Inferior parietal cortex (tissue), 1 donor: Measurements from ENCODE around the gene SPOCK3.
A peak's percentile ranks its signal among the peaks of the same experiment; 100 is the strongest.
"Not testable (repeated sequence)": the region's sequence is repeated elsewhere in the genome, so short reads cannot be mapped to it uniquely, and the experiment has no call there.

Experiments
- DNase-seq: peaks from one replicate; pipeline ENCODE4 v3.0.0-alpha.2; 2016; ENCODE audit errors: extremely low spot score

SPOCK3 gene

GRCh38 chr4:167035390-167035789 lies 198.9 kb downstream of the SPOCK3 start:
- no peak for DNase-seq

DNA sequence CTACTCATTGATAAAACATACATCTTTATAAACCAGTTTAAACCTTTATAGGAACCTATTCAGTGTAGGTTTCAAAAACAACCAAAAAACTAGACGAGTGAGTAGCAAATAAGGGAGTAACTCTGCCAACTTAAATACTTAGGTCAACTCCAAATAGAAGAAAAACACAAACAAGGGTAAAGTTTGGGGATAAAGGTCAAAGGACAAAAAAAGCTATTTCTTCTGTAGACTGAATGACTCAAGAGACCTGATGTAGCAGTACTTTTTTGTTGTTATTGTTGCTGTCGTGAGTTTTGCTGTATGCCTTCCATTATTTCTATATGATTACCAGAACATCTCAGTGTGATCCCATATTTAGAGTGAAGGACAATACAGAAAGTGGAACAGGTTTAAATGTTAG lies 199.3 kb downstream of the SPOCK3 start:
- no peak for DNase-seq

DNA sequence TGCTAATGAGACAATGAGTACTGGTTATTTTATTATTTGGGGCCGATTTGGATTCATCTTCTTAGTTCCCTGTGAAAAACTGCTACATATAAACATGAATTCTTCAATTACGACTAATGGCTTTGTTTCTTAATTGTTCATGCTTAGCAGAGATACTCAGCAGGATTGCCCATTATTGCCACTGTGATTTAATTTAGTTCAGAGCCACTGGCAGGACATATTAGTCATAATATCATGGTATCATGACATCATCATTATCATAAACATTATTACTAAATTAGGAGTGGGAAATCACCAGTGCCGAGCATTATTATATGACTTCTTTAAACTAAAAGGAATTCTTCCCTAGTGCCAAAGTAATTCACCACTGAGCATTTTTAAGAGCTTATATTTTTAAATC lies 201.4 kb downstream of the SPOCK3 start:
- DNase-seq: no peak

GRCh38 chr4:167031534-167032156 lies 202.6 kb downstream of the SPOCK3 start:
- DNase-seq: no peak

- no peak for DNase-seq
Measured at GRCh38 chr4:167028976-167029375, 205.3 kb downstream of the SPOCK3 start.

- no peak for DNase-seq
Measured at GRCh38 chr4:167025670-167026069, 208.6 kb downstream of the SPOCK3 start.

GRCh38 chr4:167023364-167023925 lies 210.8 kb downstream of the SPOCK3 start:
- DNase-seq: no peak

GRCh38 chr4:167021545-167022155 lies 212.6 kb downstream of the SPOCK3 start:
- peak; percentile 94 for DNase-seq

- DNase-seq: no peak
Measured at GRCh38 chr4:167020410-167020809, 213.9 kb downstream of the SPOCK3 start.

DNA sequence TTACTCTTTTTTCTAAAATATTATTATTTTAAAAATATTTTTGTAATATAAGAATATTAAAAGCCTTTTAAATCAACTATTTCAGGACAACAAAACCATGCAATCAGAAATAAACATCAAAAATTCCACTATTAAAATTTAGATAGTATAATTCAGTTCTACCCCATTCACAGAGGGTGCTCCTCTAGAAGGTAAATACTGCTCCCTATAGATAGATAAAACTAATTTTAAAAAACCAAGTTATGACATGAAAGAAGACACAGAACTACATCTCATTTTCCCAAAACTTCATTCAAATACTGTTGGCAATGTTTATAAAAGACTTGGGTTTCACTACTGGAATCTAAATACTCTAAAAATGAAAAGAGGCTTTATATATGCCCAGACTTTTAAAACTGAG lies 219.3 kb downstream of the SPOCK3 start:
- no peak for DNase-seq

DNA sequence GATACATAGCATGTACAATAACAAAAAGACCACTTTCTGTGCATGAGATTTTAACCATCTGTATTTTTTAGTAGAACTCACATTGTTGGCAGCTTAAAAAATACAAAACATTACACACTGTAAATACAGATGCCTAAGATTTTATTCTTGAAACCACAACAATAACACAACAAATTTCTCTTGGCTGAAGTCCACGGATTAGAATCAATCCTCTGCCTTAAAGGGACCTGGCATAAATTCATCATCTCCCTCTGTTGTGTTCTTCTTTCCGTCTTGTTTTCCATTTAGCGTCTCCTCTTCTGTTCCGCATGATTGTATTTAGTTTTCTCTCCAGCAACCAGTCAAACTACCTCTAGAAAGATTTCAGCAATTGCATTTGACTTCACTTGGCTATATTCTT lies 231.0 kb downstream of the SPOCK3 start:
- no peak for DNase-seq

GRCh38 chr4:167000141-167000852 lies 234.0 kb downstream of the SPOCK3 start:
- DNase-seq: no peak

DNA sequence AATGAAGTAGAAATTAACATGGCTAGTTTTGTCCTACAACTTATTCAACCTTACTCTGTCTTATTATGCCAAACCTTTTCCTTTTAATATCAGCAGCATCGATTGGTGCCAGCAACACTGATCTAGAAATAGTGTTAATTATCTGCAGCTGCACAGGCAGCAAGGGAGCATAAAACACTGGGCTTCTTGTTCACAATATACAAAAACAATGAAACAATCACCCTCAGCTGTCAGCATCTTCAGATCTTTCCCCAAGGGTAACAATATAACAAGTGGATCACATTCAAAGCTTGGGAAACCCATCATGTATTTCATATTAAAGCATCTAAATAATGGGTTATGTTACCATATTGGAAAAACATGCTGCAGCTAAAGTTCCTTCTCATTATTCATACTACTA lies 238.1 kb downstream of the SPOCK3 start:
- DNase-seq: peak; percentile 71

DNA sequence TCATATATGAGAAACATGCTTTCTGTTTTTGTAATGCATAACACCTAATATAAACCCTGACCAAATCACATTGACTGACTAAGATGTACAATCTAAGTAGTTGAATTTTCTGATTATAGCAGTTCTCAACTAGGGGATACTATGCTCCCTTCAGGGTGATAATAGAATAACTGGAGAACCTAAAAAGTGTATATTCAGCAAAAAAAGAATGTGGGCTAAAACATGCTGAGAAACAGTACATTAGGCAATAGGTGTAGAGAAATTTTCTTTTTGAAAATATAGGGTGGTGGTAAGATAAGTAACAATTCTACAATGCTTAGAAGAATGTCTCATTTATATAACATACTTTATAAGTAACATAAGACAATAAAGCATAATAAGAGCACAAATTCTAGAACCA lies 239.6 kb downstream of the SPOCK3 start:
- DNase-seq: no peak

DNA sequence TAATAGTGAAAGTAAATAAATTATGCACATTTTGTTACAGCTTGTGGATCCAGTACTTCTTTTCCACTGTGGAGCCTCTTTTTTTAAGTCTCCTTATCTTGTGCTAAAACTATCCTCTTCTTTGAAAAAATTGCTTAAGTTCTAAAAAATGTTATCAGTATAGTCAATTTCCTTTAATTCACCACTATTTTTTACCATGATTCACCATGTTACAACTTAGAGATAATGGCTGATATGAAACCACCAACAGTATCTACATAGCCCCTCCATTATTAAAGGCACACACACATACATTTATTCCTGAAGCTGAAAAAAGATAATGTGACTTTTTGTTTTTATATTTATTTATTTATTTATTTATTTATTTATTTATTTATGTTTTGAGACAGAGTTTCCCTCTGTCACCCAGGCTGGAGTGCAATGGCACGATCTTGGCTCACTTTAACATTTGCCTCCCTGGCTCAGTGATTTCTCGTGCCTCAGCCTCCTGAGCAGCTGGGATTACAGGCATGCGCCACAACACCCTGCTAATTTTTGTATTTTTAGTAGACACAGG lies 243.2 kb downstream of the SPOCK3 start:
- DNase-seq: no peak

DNA sequence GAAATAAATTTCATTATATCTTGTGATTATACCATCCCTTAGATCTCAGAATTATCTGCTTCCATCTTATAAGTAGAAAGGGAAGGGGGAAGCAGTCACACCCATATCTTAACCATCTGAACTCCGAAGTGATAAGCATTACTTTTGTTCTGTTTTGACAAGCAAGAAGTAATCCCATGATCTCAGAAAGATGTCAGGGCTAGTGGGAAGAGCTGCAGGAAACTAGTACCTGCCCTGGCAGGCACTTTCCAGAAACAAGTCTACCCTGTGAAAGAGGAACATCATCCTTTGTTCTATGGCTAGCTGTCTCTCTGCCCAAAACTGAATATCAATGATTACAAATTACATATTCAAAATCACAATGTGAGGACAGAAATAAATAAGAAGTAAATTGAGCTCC lies 244.4 kb downstream of the SPOCK3 start:
- no peak for DNase-seq

DNA sequence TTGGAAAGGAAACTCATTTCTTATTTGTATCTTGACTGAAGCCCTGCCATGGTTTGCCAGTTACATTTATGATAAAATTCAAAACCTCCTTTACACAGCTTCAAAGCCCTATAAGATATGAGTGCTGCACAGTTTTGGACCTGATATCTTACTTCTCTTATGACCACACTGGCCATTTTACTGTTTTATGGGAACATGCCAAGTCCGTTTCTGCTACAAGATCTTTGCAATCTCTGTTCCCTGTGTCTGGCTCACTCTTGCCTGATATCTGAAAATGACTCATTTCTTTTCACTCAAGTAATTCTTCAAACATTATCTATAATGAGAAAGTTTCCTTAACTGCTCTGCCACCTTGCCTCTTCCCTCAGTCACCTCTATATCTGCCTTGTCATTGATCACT lies 247.3 kb downstream of the SPOCK3 start:
- no peak for DNase-seq

DNA sequence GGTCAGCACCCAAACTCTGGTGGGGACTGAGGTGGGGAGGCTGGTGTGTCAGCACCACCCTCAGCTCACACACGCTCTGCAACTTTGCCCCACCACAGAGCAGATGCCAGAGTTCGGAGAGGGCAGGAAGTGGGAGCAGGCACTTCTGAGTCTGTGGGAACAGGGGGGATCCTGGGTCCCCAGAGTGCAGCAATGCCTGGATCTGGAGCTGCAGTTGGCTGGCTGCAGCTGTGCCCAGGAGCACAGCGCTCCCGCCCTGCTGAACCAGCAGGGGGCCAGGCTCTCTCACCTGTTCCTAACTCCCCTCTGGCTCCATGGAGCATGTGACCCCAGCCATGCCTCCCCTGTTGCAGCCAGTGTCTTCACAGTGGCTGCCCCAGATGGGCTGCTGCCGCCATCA lies 252.4 kb downstream of the SPOCK3 start:
- no peak for DNase-seq

DNA sequence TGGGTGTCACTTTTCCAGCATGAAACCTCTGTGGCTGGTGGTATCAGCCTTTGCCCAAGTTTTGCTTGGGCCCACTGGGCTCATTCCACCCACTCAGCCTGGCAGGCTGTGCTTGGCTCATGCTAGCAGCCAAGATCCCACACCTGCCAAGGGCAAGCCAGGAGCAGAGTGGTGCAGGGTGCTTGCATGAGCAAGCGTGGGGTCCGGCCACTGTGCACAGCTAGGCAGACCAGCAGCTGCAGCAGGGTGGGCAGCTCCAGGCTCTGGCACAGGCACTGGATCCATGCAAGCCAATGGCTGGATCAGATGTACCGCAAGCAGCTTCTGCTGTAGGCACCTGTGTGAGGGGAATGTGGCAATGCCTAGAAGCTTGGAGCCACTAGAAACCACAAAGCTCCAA lies 253.9 kb downstream of the SPOCK3 start:
- no peak for DNase-seq

GRCh38 chr4:166977596-166977995 lies 256.7 kb downstream of the SPOCK3 start:
- DNase-seq: no peak

DNA sequence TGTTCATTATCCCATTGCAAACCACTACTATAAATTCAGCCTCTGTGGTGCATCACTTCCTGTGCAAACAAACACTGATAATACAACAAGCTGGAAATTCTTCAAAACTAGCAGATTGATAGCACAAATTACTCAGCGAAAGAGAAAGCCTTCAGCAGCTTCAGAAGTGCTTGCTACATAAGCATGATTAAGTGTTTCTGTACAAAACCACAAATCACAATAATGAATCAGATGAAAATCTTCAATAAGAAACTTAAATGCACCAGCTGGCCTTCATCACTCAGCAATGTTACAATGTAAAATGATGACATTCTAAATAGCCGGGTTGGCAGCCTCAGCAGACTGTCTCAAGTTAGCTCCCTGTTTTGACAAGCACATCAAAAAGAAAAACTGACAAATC lies 262.2 kb downstream of the SPOCK3 start:
- peak; percentile 30 for DNase-seq

GRCh38 chr4:166968219-166968618 lies 266.1 kb downstream of the SPOCK3 start:
- DNase-seq: not testable (repeated sequence)

DNA sequence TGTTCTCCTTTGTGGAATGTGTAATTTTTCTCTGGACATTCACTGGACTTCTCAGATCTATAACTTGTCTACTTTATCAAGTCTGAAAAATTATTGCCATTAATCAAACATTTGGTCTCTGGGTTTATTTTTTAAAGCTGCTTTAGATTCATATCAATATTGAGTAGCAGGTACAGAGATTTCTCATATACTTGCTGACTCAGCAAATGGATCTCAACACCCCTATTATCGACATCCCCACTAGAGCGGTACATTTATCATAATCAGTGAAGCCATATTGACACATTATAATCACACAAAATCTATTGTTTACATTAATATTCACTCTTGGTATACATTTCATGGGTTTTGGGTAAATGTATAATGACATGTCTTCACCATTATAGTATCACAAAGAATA lies 268.7 kb downstream of the SPOCK3 start:
- no peak for DNase-seq
